ENCODE data around the gene MEF2A. TPM values are rescaled to one million over a fixed set of nuclear protein-coding genes. Genes with fewer than 3 reads are reported as not detected.
A peak's percentile ranks its signal among the peaks of the same experiment; 100 is the strongest.

MEF2A gene
- total RNA-seq, 1 experiment from 2014 or later: 29.6 TPM

- H3K4me3 ChIP-seq (replicated peaks in 1 of 2; ENCODE audit: low read depth in 1 of 2, low read length in 2 of 2): no peak overlapping the region
- peaks cover 0 to 9% of the 10 kb centered on the region in 2 experiments; a peak in 1 of 4 replicates for H3K4me1 ChIP-seq (ENCODE audit: control insufficient read depth in 1 of 2, insufficient read depth in 2 of 2, low read length in 2 of 2)
- H3K79me2 ChIP-seq (ENCODE audit: insufficient read depth, low read length): no peaks in the 10 kb centered on the region
- CTCF ChIA-PET: no interaction called here
- RAD21 ChIA-PET (ENCODE audit: low non-redundant PET in 1 of 2, low total read pairs in 2 of 2, uncharacterized antibody in 2 of 2, unreplicated experiment in 2 of 2): no interaction called here
- H3K27me3 ChIP-seq (ENCODE audit: insufficient read depth, low read length): no peaks in the 10 kb centered on the region
- H3K4me2 ChIP-seq (ENCODE audit: low read length): no peak overlapping the region
- ATAC-seq (peak; percentile 57; the same call in 1 of the 2 replicates), DNase-seq (ENCODE audit: low read depth, low spot score) (no peak)
- no peak overlapping the region for H2AFZ ChIP-seq (ENCODE audit: low read depth, low read length, poor library complexity, severe bottlenecking)
- TF ChIP-seq MAX (IDR thresholded peaks at IDR 0.05): peak; percentile 19; the same call in 1 of the 2 replicates
- no peak for TF ChIP-seq ATF3 (IDR thresholded peaks at IDR 0.05)
- TF ChIP-seq SP1 (IDR thresholded peaks at IDR 0.05; ENCODE audit: low read depth): no peak
- H3K36me3 ChIP-seq (ENCODE audit: control insufficient read depth in 1 of 2, insufficient read depth in 2 of 2, low read length in 2 of 2): no peaks in the 10 kb centered on the region
- BruUV-seq (replicated peaks): no TSS peak
- no peaks in the 10 kb centered on the region for H4K20me1 ChIP-seq (ENCODE audit: insufficient read depth)
- H3K27ac ChIP-seq (ENCODE audit: low read depth, low read length): no peak overlapping the region
- no peak overlapping the region for H3K9ac ChIP-seq (ENCODE audit: low read length)
- peaks cover 0 to 2% of the 10 kb centered on the region in 2 experiments; a peak in 1 of 4 replicates for H3K9me3 ChIP-seq (ENCODE audit: control insufficient read depth in 1 of 2, insufficient read depth in 1 of 2, low read depth in 1 of 2, low read length in 2 of 2)
- POLR2A ChIA-PET: no interaction called here
- H3K9me2 ChIP-seq (ENCODE audit: insufficient read depth): no peaks in the 10 kb centered on the region
- intact Hi-C loops (cut with micrococcal nuclease): no loop called here
Observed at GRCh38 chr15:99651023-99651807, 85.4 kb downstream of the MEF2A start.

- Histone ChIP-seq H3K4me3 (replicated peaks in 1 of 2; ENCODE audit: low read depth in 1 of 2, low read length in 2 of 2) (no peak overlapping the region), H3K9ac (ENCODE audit: low read length) (no peak overlapping the region), H3K9me2 (ENCODE audit: insufficient read depth) (no peaks in the 10 kb centered on the region), H3K9me3 (ENCODE audit: control insufficient read depth in 1 of 2, insufficient read depth in 1 of 2, low read depth in 1 of 2, low read length in 2 of 2) (no peaks in the 10 kb centered on the region), H3K27me3 (ENCODE audit: insufficient read depth, low read length) (no peaks in the 10 kb centered on the region), H3K27ac (ENCODE audit: low read depth, low read length) (no peak overlapping the region), H2AFZ (ENCODE audit: low read depth, low read length, poor library complexity, severe bottlenecking) (no peak overlapping the region), H3K4me1 (ENCODE audit: control insufficient read depth in 1 of 2, insufficient read depth in 2 of 2, low read length in 2 of 2) (peaks cover 0 to 3% of the 10 kb centered on the region in 2 experiments; a peak in 1 of 4 replicates), H4K20me1 (ENCODE audit: insufficient read depth) (no peaks in the 10 kb centered on the region), H3K36me3 (ENCODE audit: control insufficient read depth in 1 of 2, insufficient read depth in 2 of 2, low read length in 2 of 2) (no peaks in the 10 kb centered on the region), H3K79me2 (ENCODE audit: insufficient read depth, low read length) (no peaks in the 10 kb centered on the region), H3K4me2 (ENCODE audit: low read length) (no peak overlapping the region)
- ChIA-PET POLR2A (no interaction called here), RAD21 (ENCODE audit: low non-redundant PET in 1 of 2, low total read pairs in 2 of 2, uncharacterized antibody in 2 of 2, unreplicated experiment in 2 of 2) (no interaction called here), CTCF (no interaction called here)
- BruUV-seq (replicated peaks): no TSS peak
- no peak for TF ChIP-seq EZH2phosphoT487 (IDR thresholded peaks at IDR 0.05; ENCODE audit: borderline replicate concordance)
- TF ChIP-seq ZNF274 (IDR thresholded peaks at IDR 0.05; ENCODE audit: low read depth, low read length): no peak
- no peak for TF ChIP-seq CEBPB (IDR thresholded peaks at IDR 0.05; ENCODE audit: low read depth)
- TF ChIP-seq FOSL1 (IDR thresholded peaks at IDR 0.05; ENCODE audit: low read depth): no peak
- TF ChIP-seq EGR1 (IDR thresholded peaks at IDR 0.05; ENCODE audit: low read depth): no peak
- no peak for TF ChIP-seq YY1 (IDR thresholded peaks at IDR 0.05; ENCODE audit: extremely low read depth, insufficient replicate concordance, low read depth, low read length)
- no peak for TF ChIP-seq ATF3 (IDR thresholded peaks at IDR 0.05)
- TF ChIP-seq POLR2A (IDR thresholded peaks at IDR 0.05; ENCODE audit: borderline replicate concordance, extremely low read depth, insufficient read depth, insufficient read length): no peak
- intact Hi-C loops (cut with micrococcal nuclease): no loop called here
- DNase-seq (ENCODE audit: low read depth, low spot score) (no peak), ATAC-seq (no peak)
Observed at GRCh38 chr15:99656205-99656604, 90.4 kb downstream of the MEF2A start.
